Measurements from ENCODE around the gene TEKTIP1.
"Not testable (repeated sequence)": the region's sequence is repeated elsewhere in the genome, so short reads cannot be mapped to it uniquely, and the experiment has no call there.

Gene TEKTIP1

DNA sequence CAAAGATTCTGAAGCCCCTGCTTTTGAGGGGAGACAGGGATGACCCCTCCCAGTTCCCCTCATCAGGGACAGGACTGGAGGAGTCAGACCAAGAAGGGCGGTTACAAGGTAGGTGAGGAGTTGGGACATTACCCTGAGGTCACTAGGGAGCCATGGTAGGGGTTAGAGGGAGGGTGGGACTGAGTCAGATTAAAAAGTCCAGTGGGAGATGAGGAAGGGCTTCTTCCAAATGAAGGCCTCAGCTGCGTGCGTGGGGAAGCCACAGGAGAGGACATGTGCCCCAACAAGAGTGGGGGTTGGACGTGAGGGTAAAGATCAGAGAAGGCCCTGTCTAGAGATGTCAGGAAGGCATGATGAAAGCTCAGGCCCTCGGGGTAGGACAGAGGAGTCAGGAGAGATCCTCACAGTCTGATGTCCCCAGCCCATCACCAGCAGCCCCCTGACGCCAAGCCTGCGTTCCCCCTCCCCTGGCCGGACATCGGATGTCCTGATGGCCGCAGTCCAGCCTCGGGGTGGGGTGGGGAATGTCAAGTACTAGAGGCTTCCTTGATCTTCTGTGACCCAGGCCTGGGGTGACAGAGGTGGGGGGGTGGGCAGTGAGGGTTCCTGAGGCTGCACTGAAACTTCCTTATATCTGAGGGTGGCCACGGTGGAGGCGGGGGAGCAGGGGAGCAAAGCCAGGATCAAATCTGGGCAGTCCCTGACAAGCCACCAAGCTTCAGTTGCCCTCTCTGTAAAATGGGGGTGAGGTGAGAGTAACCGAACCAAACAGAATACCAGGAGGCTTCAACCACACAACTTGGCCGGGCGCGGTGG, 24.9 kb downstream of the TEKTIP1 start:
- DNase-seq = no peak

DNA sequence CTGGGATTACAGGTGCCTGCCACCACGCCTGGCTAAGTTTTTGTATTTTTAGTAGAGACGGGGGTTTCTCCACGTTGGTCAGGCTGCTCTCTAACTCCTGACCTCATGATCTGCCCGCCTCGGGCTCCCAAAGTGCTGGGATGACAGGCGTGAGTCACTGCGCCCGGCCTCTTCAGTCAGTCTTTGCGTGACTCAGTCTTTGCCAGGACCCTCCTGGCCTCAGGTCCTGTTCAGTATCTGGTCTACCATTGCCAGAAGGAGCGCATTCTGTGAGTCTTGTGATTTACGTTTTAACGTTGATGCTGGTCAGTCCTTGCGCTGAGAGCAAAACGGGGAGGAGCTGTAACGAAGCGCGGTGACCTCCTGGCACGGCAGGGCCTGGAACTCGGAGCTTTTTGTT, 26.2 kb downstream of the TEKTIP1 start:
- no peak for DNase-seq

DNA sequence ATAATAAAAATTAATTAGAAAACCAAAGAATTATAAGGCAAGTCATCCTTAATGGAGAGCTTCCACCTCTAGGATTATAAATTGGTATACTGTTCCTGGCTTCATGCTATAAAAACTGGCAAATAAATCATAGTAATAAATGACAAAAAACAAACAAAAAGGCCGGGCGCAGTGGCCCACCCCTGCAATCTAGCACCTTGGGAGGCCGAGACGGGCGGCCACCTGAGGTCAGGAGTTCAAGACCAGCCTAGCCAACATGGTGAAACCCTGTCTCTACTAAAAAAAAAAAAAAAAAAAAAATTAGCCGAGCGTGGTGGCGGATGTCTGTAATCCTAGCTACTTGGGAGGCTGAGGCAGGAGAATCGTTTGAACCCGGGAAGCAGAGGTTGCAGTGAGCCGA, 31.1 kb downstream of the TEKTIP1 start:
- not testable (repeated sequence) for DNase-seq

GRCh38 chr19:3570606-3571011, 31.6 kb downstream of the TEKTIP1 start:
- no peak for DNase-seq

- peak; percentile 99 for DNase-seq
These were observed 33.3 kb downstream of the TEKTIP1 start for GRCh38 chr19:3572132-3572854.

GRCh38 chr19:3572855-3573161, 33.8 kb downstream of the TEKTIP1 start, which contains the start of gene HMG20B:
HMG20B (plus strand) TSS chr19:3572944; CDS start chr19:3573310, 366 bp downstream.
- no peak for DNase-seq

GRCh38 chr19:3573162-3573857, 34.3 kb downstream of the TEKTIP1 start:
- no peak for DNase-seq

DNA sequence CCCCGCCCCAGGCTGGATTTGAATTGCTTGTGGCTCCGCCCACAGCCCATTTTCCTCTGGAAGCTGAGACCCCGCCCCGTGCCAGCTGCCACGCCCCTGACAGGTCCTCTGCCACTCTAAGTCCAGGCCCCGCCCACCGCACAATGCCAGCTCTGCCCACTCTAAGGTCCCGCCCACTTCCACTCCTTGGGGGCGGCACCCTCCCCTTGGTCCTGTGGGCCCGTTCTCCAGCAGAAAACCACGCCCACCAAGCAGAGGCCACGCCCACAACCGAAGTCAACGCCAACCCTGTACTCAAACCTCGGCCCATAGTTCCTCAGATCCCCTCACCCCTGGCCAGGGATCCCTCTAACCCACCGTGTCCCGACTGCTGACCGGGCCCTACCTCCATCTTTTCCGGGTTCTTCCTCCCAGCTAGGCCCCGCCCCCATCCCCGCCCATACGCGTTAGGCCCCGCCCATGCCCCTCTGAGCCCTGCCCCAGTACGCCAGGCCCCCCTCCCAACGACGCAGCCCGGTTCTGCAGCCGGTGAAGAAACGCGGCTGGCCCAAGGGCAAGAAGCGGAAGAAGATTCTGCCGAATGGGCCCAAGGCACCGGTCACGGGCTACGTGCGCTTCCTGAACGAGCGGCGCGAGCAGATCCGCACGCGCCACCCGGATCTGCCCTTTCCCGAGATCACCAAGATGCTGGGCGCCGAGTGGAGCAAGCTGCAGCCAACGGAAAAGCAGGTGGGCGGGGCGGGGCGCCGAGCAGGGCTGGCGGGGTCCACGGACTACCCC, 35.1 kb downstream of the TEKTIP1 start:
- peak; percentile 81 for DNase-seq

DNA sequence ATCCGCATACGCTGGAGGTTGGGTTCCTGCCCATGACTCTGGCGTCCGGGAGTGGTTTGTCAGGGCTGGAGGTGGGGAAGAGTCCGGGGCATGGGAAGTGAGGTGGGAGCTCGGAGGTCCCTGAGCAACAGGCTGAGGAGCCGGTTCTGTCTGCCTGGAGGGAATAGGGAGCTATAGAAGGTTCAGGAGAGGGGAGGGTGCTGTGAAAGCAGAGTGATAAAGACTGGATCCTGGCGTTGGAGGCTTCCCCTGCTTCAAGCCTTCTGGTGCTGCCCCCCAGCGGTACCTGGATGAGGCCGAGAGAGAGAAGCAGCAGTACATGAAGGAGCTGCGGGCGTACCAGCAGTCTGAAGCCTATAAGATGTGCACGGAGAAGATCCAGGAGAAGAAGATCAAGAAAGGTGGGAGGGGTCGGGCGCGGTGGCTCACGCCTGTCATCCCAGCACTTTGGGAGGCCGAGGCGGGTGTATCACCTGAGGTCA, 36.3 kb downstream of the TEKTIP1 start:
- peak; percentile 32 for DNase-seq

- no peak for DNase-seq
These were observed 37.1 kb downstream of the TEKTIP1 start for GRCh38 chr19:3575949-3576673.

DNA sequence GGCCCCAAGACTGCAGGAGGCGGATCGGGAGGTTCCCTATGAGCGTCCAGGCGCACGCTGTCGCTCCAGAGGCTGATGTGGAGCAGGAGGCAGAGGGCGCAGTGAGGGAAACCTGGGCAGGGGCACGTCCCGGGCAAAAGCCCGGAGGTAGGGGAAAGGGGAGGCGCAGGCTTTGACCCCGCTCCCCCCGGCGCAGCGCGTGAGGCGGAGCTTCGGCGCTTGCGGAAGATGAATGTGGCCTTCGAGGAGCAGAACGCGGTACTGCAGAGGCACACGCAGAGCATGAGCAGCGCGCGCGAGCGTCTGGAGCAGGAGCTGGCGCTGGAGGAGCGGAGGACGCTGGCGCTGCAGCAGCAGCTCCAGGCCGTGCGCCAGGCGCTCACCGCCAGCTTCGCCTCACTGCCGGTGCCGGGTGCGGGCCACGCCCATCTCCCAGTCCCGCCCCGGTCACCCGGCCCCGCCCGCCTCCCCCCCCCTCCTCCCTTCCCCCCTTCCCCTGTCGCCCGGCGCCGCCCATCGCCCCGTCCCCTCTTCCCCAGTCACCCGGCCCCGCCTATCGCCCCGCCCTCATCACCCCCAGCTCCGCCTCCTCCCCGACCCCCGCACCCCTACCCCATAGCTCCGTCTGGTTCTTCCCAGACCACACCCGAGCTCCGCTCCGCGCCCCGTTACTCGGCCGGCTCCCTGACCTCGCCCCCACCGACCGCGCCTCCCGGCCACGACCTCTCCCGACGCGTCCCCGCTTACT, 37.9 kb downstream of the TEKTIP1 start:
- DNase-seq = no peak

DNA sequence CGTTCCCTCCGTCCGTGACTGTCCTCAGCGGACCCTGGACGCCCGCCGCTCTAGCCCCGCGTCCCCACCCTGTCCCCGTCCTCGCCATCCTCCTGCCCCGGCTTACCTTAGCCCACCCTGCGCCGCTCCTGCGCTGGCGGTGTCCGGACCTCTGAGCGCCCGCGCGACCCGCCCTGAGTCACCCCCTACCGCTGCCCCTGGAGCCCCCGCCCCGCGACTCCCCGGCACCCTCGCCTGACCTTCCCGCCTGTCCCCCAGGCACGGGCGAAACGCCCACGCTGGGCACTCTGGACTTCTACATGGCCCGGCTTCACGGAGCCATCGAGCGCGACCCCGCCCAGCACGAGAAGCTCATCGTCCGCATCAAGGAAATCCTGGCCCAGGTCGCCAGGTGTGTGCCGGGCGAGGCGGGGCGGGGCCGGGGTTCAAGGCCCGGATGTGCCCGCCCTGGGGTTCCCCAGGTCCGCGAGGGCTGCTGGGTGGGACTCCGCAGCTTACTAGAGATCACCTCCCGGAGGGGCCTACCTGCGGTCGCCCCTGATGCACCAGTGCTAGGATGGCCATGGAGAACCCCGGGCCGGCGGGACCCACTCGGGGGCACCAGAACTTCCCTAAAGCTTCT, 38.9 kb downstream of the TEKTIP1 start:
- no peak for DNase-seq

DNA sequence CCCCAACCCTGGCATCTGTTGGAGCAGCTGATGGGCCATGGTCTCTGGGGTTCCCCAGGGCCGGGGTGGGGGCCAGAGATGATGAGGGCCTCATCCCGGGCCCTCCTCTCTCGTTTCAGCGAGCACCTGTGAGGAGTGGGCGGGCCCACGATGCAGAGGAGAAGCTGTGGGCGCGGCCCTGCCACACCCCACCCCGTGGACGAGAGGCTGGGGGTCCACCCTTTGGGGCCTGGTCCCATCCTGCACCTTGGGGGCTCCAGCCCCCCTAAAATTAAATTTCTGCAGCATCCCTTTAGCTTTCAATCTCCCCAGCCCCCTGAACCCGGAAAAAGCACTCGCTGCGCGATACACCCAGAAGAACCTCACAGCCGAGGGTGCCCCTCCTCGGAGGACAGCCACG, 39.4 kb downstream of the TEKTIP1 start:
- DNase-seq = no peak

- DNase-seq = no peak
These were observed 41.4 kb downstream of the TEKTIP1 start for GRCh38 chr19:3580156-3580934.

GRCh38 chr19:3581792-3582191, 42.8 kb downstream of the TEKTIP1 start:
- DNase-seq = not testable (repeated sequence)

DNA sequence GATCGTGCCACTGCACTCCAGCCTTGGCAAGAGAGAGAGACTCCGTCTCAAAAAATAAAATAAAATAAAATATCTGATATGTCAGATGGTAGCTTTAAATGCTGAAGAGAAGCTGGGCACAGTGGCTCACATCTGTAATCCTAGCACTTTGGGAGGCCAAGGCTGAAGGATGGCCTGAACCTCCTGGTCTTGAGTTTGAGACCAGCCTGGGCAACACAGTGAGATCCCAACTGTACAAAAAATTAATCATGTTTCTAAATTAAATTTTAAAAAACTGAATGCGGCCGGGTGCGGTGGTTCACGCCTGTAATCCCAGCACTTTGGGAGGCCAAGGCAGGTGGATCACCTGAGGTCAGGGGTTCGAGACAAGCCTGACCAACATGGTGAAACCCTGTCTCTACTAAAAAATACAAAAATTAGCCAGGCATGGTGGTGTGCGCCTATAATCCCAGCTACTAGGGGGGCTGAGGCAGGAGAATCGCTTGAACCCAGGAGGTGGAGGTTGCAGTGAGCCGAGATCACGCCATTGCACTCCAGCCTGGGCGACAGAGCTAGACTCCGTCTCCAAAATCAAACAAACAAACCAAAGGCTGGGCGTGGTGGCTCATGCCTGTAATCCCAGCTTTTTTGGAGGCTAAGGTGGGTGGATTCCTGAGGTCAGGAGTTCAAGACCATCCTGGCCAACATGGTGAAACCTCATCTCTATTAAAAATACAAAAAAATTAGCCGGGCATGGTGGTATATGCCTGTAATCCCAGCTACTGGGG, 45.2 kb downstream of the TEKTIP1 start:
- DNase-seq = not testable (repeated sequence)

- DNase-seq = no peak
These were observed 46.5 kb downstream of the TEKTIP1 start, which contains the start of gene GIPC3 for GRCh38 chr19:3585301-3586126. GIPC3 (plus strand) TSS chr19:3585478; CDS start chr19:3585598, 120 bp downstream.

DNA sequence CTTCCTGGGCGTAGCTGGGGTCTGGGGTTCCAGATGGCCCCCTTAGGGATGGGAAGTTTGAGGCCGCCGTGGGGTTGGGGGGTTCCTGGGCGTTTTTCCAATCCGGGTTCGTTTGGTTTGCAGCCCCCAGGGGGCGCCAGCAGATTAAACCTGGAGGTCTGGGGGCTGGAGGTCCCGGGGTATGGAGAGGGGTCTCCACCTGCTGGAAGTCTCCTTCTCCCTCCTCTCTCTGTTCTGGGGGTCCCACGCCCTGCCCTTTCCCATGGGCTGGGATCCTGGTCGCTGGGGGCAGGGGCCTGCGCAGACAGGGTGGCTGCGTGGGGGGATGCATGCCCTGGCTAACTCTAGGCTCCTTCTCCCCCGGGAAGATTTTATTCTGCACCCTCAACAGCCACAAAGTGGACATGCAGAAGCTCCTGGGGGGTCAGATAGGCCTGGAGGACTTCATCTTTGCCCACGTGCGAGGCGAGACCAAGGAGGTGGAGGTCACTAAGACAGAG, 47.2 kb downstream of the TEKTIP1 start:
- peak; percentile 48 for DNase-seq
